ENCODE results near the gene SLC22A3. TPM values are rescaled to one million over a fixed set of nuclear protein-coding genes. Genes with fewer than 3 reads are reported as not detected.
"Not testable (repeated sequence)": the region's sequence is repeated elsewhere in the genome, so short reads cannot be mapped to it uniquely, and the experiment has no call there.

SLC22A3 gene
- total RNA-seq, 4 donors from 2014 or later, result 11.8 to 31.0 (median 22.3) TPM

- Histone ChIP-seq H3K27me3 (no peaks in the 10 kb centered on the region), H3K36me3 (no peaks in the 10 kb centered on the region), H3K9me3 (no peaks in the 10 kb centered on the region), H3K4me1 (no peaks in the 10 kb centered on the region), H3K27ac (no peak overlapping the region), H3K4me3 (no peak overlapping the region)
- no peak for ATAC-seq
- no peak for TF ChIP-seq EP300 (IDR thresholded peaks at IDR 0.05)
- TF ChIP-seq CTCF (IDR thresholded peaks at IDR 0.05), result no peak
- no peak for TF ChIP-seq POLR2AphosphoS5 (IDR thresholded peaks at IDR 0.05)
- no peak for TF ChIP-seq POLR2A (IDR thresholded peaks at IDR 0.05)
These were observed 113.9 kb downstream of the SLC22A3 start for GRCh38 chr6:160462116-160462515.

GRCh38 chr6:160462551-160463109 is 114.5 kb downstream of the SLC22A3 start:
- TF ChIP-seq POLR2A (IDR thresholded peaks at IDR 0.05), result no peak
- TF ChIP-seq POLR2AphosphoS5 (IDR thresholded peaks at IDR 0.05), result no peak
- TF ChIP-seq CTCF (IDR thresholded peaks at IDR 0.05), result no peak
- TF ChIP-seq EP300 (IDR thresholded peaks at IDR 0.05), result no peak
- 65 to 76% methylated on average over 3 of the region's 3 CpGs for WGBS, 2 donors (ENCODE audit: low coverage in 1 of 2)
- H3K4me1 ChIP-seq, result no peaks in the 10 kb centered on the region
- H3K27ac ChIP-seq, result no peak overlapping the region
- no peaks in the 10 kb centered on the region for H3K9me3 ChIP-seq
- no peaks in the 10 kb centered on the region for H3K27me3 ChIP-seq
- no peaks in the 10 kb centered on the region for H3K36me3 ChIP-seq
- no peak overlapping the region for H3K4me3 ChIP-seq
- no peak for ATAC-seq

- Histone ChIP-seq H3K4me3 (no peak overlapping the region), H3K27ac (no peak overlapping the region), H3K27me3 (no peaks in the 10 kb centered on the region), H3K9me3 (no peaks in the 10 kb centered on the region), H3K4me1 (no peaks in the 10 kb centered on the region), H3K36me3 (no peaks in the 10 kb centered on the region)
- no peak for TF ChIP-seq EP300 (IDR thresholded peaks at IDR 0.05)
- TF ChIP-seq POLR2A (IDR thresholded peaks at IDR 0.05), result no peak
- no peak for TF ChIP-seq CTCF (IDR thresholded peaks at IDR 0.05)
- no peak for TF ChIP-seq POLR2AphosphoS5 (IDR thresholded peaks at IDR 0.05)
- WGBS, 2 donors (ENCODE audit: low coverage in 1 of 2), result 61 to 100% methylated on average over 1 to 3 of the region's 3 CpGs
- ATAC-seq, result no peak
These were observed 116.6 kb downstream of the SLC22A3 start for GRCh38 chr6:160464744-160465143.

GRCh38 chr6:160467261-160467871 is 119.2 kb downstream of the SLC22A3 start:
- not testable (repeated sequence) for H3K4me1 ChIP-seq, ATAC-seq, H3K36me3 ChIP-seq, H3K4me3 ChIP-seq, H3K9me3 ChIP-seq, H3K27ac ChIP-seq, H3K27me3 ChIP-seq
- WGBS, 2 donors (ENCODE audit: low coverage in 1 of 2), result 74 to 79% methylated on average over 6 to 13 of the region's 14 CpGs

GRCh38 chr6:160469153-160469552 is 121.0 kb downstream of the SLC22A3 start:
- 50% methylated on average over 2 of the region's 2 CpGs; no CpG with 5 or more reads in 1 of the 2 donors for WGBS, 2 donors (ENCODE audit: low coverage in 1 of 2)
- Histone ChIP-seq H3K27me3 (no peaks in the 10 kb centered on the region), H3K27ac (no peak overlapping the region), H3K4me1 (no peaks in the 10 kb centered on the region), H3K4me3 (no peak overlapping the region), H3K36me3 (no peaks in the 10 kb centered on the region), H3K9me3 (no peaks in the 10 kb centered on the region)
- no peak for ATAC-seq
- TF ChIP-seq POLR2AphosphoS5 (IDR thresholded peaks at IDR 0.05) (no peak), CTCF (IDR thresholded peaks at IDR 0.05) (no peak), EP300 (IDR thresholded peaks at IDR 0.05) (no peak)

- H3K9me3 ChIP-seq, result peaks cover 0 to 12% (median 0%) of the 10 kb centered on the region in 3 donors
- 13 to 35% methylated on average over 3 to 4 of the region's 4 CpGs for WGBS, 2 donors (ENCODE audit: low coverage in 1 of 2)
- not testable (repeated sequence) for H3K36me3 ChIP-seq, H3K4me3 ChIP-seq, H3K4me1 ChIP-seq, ATAC-seq, H3K27ac ChIP-seq, H3K27me3 ChIP-seq
These were observed 127.9 kb downstream of the SLC22A3 start for GRCh38 chr6:160476056-160476455.

- Histone ChIP-seq H3K36me3 (peaks cover 0 to 10% of the 10 kb centered on the region in 2 donors), H3K9me3 (peaks cover 0 to 20% (median 0%) of the 10 kb centered on the region in 3 donors)
- not testable (repeated sequence) for H3K4me3 ChIP-seq, H3K27me3 ChIP-seq, H3K4me1 ChIP-seq, ATAC-seq, H3K27ac ChIP-seq
- WGBS, 2 donors (ENCODE audit: low coverage in 1 of 2), result 94% methylated on average over 2 to 3 of the region's 4 CpGs
These were observed 128.9 kb downstream of the SLC22A3 start for GRCh38 chr6:160477072-160477471.

Measured in gastroesophageal sphincter (tissue), 4 donors.